SU-DHL-6 (cell line): ENCODE measurements around the gene PSMC3.

Experiments used
- H2AFZ ChIP-seq: fragments of 200-600 bp; sonication (generic); 2 replicates; pipeline ENCODE4 v1.6.1; 2014; ENCODE audit warnings: low read depth, mild to moderate bottlenecking, moderate library complexity, mixed read lengths, antibody characterized with exemption, low read length; ENCODE audit not compliant: severe bottlenecking
- H3F3A ChIP-seq: fragments of 200-600 bp; shearing (Covaris generic); 2 replicates; pipeline ENCODE4 v1.6.0; 2016; ENCODE audit warnings: antibody characterized with exemption, mild to moderate bottlenecking; ENCODE audit not compliant: insufficient read depth
- H3K27ac ChIP-seq: fragments of 200-600 bp; sonication (generic); 2 replicates; pipeline ENCODE4 v1.5.1; 2016; ENCODE audit warnings: low read depth, mild to moderate bottlenecking, low read length, moderate library complexity, mixed read lengths
- H3K27me3 ChIP-seq: fragments of 200-600 bp; sonication (generic), shearing (Covaris generic); 2 replicates; pipeline ENCODE4 v1.6.0; 2014; ENCODE audit warnings: mild to moderate bottlenecking, low read length
- H3K36me3 ChIP-seq: fragments of 200-600 bp; sonication (generic); 2 replicates; pipeline ENCODE4 v1.6.1; 2014; ENCODE audit warnings: mild to moderate bottlenecking, low read length, mixed read lengths
- H3K4me2 ChIP-seq: fragments of 300-600, 200-600 bp; shearing (Covaris generic), sonication (generic); 2 replicates; pipeline ENCODE4 v1.6.0; 2014; ENCODE audit warnings: low read length, low read depth, mild to moderate bottlenecking; ENCODE audit not compliant: poor library complexity, severe bottlenecking
- H3K4me3 ChIP-seq: fragments of 200-600 bp; sonication (generic); 2 replicates; pipeline ENCODE4 v1.5.1; 2014; ENCODE audit warnings: antibody characterized with exemption, low read length, mild to moderate bottlenecking, mixed read lengths; ENCODE audit not compliant: insufficient read depth, poor library complexity, severe bottlenecking
- H3K79me2 ChIP-seq: fragments of 200-600 bp; sonication (generic); 2 replicates; pipeline ENCODE4 v1.6.1; 2014; ENCODE audit warnings: mild to moderate bottlenecking, low read length, moderate library complexity; ENCODE audit not compliant: insufficient read depth
- H3K9ac ChIP-seq: fragments of 200-600 bp; sonication (generic); 2 replicates; pipeline ENCODE4 v1.7.0; 2014; ENCODE audit warnings: mild to moderate bottlenecking, low read length
- H3K9me2 ChIP-seq: fragments of 200-600 bp; sonication (generic); replicated peaks from 2 replicates; pipeline ENCODE4 v1.6.1; 2014; ENCODE audit warnings: low read length; ENCODE audit not compliant: insufficient read depth
- H3K9me3 ChIP-seq: fragments of 200-600 bp; sonication (generic); 2 replicates; pipeline ENCODE4 v1.6.1; 2014; ENCODE audit warnings: low read length, mixed read lengths; ENCODE audit not compliant: insufficient read depth
- H4K20me1 ChIP-seq: fragments of 200-600 bp; sonication (generic); 2 replicates; pipeline ENCODE4 v1.6.1; 2014; ENCODE audit warnings: low read depth, mild to moderate bottlenecking, antibody characterized with exemption, low read length, moderate library complexity, mixed read lengths
- EZH2phosphoT487 ChIP-seq: fragments of 200-600 bp; sonication (generic), shearing (Covaris generic); conservative IDR thresholded peaks from 2 replicates; pipeline ENCODE4 v1.6.1; 2018; ENCODE audit warnings: mild to moderate bottlenecking, antibody characterized with exemption, low read length, moderate library complexity, mixed read lengths
- TF ChIP-seq, protein P1 (sequence below): fragments of 200-600 bp; sonication (generic); IDR thresholded peaks from one replicate; pipeline ENCODE4 v1.5.1; 2017; ENCODE audit warnings: antibody characterized with exemption, mild to moderate bottlenecking, low read length, moderate library complexity; ENCODE audit not compliant: insufficient read depth, poor library complexity, severe bottlenecking

PSMC3 gene

DNA sequence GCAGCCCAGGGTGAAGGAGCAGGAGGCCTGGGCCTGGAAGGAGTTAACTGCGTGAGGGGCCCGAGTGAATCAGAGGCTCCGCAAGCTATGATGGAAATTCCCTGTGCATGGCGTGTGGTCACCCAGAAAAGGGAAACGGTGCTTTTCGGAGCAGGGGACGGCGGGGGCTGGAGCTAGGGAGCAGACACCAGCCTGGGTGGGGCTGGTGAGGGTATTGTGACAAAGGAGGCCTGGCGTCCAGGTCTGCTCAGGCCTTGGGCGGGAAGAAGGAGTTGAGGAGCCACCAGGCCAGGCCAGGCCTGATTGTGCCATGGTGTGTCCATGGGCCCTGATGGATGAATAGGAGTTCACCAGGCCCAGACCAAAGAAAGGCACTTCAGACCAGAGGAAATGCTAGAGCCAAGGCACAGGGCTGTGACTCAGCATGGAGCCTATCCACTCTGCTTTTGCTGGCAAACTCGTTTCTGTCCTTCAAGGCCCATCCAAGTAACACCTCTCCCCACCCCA, 35.1 kb downstream of the PSMC3 start:
- no peaks in the 10 kb centered on the region for H3K9me2 ChIP-seq
- H3K79me2 ChIP-seq, result no peaks in the 10 kb centered on the region
- no peak overlapping the region for H3K9ac ChIP-seq
- TF ChIP-seq EZH2phosphoT487, result no peak
- TF ChIP-seq, protein P1, sequence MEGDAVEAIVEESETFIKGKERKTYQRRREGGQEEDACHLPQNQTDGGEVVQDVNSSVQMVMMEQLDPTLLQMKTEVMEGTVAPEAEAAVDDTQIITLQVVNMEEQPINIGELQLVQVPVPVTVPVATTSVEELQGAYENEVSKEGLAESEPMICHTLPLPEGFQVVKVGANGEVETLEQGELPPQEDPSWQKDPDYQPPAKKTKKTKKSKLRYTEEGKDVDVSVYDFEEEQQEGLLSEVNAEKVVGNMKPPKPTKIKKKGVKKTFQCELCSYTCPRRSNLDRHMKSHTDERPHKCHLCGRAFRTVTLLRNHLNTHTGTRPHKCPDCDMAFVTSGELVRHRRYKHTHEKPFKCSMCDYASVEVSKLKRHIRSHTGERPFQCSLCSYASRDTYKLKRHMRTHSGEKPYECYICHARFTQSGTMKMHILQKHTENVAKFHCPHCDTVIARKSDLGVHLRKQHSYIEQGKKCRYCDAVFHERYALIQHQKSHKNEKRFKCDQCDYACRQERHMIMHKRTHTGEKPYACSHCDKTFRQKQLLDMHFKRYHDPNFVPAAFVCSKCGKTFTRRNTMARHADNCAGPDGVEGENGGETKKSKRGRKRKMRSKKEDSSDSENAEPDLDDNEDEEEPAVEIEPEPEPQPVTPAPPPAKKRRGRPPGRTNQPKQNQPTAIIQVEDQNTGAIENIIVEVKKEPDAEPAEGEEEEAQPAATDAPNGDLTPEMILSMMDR, result no peak
- H3K36me3 ChIP-seq, result no peaks in the 10 kb centered on the region
- no peaks in the 10 kb centered on the region for H3K27me3 ChIP-seq
- H3K4me2 ChIP-seq, result no peak overlapping the region
- no peak overlapping the region for H3K4me3 ChIP-seq
- H2AFZ ChIP-seq, result no peak overlapping the region
- no peaks in the 10 kb centered on the region for H3F3A ChIP-seq
- no peak overlapping the region for H3K27ac ChIP-seq
- H3K9me3 ChIP-seq, result no peaks in the 10 kb centered on the region
- H4K20me1 ChIP-seq, result no peaks in the 10 kb centered on the region

DNA sequence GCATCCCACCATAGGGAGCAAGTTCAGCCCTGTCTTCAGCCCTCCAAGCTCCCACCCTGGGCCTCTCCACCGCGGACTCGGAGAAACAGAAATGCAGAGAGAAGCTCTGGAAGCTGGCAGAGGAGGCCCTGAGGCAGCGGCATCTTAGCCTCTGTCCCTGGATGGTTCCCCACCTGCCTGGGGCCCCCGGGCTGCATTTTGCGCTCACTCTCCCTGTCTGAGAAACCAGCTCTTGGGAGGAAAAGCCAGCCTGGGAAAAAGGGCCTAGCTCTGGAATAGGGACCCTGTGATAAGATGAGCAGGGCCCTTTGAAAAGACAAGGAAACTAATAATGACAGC, 35.8 kb downstream of the PSMC3 start:
- Histone ChIP-seq H4K20me1 (no peaks in the 10 kb centered on the region), H3K27ac (no peak overlapping the region), H3K9me2 (no peaks in the 10 kb centered on the region), H3K27me3 (no peaks in the 10 kb centered on the region), H3K4me2 (no peak overlapping the region), H3K36me3 (no peaks in the 10 kb centered on the region), H3K4me3 (no peak overlapping the region), H3K9me3 (no peaks in the 10 kb centered on the region), H3F3A (no peaks in the 10 kb centered on the region), H2AFZ (no peak overlapping the region), H3K9ac (no peak overlapping the region), H3K79me2 (no peaks in the 10 kb centered on the region)
- TF ChIP-seq EZH2phosphoT487, result no peak
- TF ChIP-seq, protein P1, result no peak

DNA sequence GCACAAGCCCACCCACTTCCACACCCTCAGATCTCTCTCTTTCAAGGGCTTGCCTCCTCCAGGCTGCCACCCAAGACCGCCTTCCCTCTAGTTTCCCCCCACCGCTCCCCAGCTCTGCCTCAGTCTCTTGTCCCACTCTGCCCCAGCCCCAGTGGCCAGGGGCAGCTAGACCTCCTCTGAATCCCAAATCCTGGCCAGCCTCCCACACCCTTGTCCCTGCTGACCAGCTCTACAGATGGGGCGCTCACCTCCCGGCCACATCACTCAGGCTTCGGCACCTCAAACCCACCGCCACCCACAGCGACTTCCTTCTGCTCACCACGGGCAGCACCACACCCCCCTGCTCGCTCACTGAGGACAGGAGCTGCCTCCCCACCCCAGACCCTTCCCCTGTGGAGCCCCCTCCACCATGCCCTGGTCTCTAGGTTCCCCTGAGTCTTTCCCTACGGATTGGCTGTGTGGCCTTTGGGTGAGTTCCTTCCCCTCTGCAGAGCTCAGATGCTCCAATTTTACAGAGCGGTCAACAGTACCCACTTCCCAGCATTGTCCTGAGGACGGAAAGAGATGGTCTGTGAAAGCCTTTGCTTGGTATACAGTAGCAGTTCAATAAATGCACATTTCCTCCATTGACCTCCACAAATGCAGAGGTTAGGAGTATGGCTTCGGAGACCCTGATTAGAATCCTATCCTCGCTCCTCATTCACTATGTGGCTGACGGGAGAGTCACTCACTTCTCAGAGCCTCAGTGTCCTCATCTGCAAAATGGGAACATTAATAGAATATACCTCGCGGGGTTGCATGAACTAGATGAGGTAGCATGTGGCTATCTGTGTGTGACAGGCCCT, 36.4 kb downstream of the PSMC3 start:
- H3K9ac ChIP-seq, result no peak overlapping the region
- H3K4me2 ChIP-seq, result no peak overlapping the region
- TF ChIP-seq EZH2phosphoT487, result no peak
- TF ChIP-seq, protein P1, result no peak
- no peaks in the 10 kb centered on the region for H3K36me3 ChIP-seq
- no peaks in the 10 kb centered on the region for H3K27me3 ChIP-seq
- H4K20me1 ChIP-seq, result no peaks in the 10 kb centered on the region
- no peak overlapping the region for H3K27ac ChIP-seq
- H3K9me3 ChIP-seq, result no peaks in the 10 kb centered on the region
- H3K9me2 ChIP-seq, result no peaks in the 10 kb centered on the region
- H3F3A ChIP-seq, result no peaks in the 10 kb centered on the region
- no peak overlapping the region for H2AFZ ChIP-seq
- H3K4me3 ChIP-seq, result no peak overlapping the region
- H3K79me2 ChIP-seq, result no peaks in the 10 kb centered on the region
